OCI-LY1 (cell line): ENCODE measurements around the gene B4GALT3.

ENCODE experiments used
- H2AFZ ChIP-seq: fragments of 200-600 bp; sonication (generic), shearing (Covaris generic); 2 replicates; pipeline ENCODE4 v1.6.0; 2014; ENCODE audit warnings: antibody characterized with exemption, mild to moderate bottlenecking, low read length
- H3F3A ChIP-seq: fragments of 200-600 bp; sonication (generic), shearing (Covaris generic); 2 replicates; pipeline ENCODE4 v1.6.0; 2014; ENCODE audit warnings: mild to moderate bottlenecking, antibody characterized with exemption, low read length, moderate library complexity; ENCODE audit not compliant: insufficient read depth
- H3K27ac ChIP-seq: fragments of 200-600 bp; sonication (generic); 2 replicates; pipeline ENCODE4 v1.5.1; 2014; ENCODE audit warnings: low read length, mixed run types, mild to moderate bottlenecking, low read depth; ENCODE audit not compliant: poor library complexity, severe bottlenecking
- H3K27me3 ChIP-seq: fragments of 200-600 bp; sonication (generic); 2 replicates; pipeline ENCODE4 v1.6.0; 2014; ENCODE audit warnings: antibody characterized with exemption, mild to moderate bottlenecking, low read length, moderate library complexity; ENCODE audit not compliant: insufficient read depth
- H3K36me3 ChIP-seq: fragments of 200-600 bp; sonication (generic); 2 replicates; pipeline ENCODE4 v1.6.1; 2014; ENCODE audit warnings: mild to moderate bottlenecking, antibody characterized with exemption, low read length, moderate library complexity, mixed read lengths; ENCODE audit not compliant: insufficient read depth
- H3K4me1 ChIP-seq: fragments of 200-600 bp; sonication (generic); 2 replicates; pipeline ENCODE4 v1.5.1; 2014; ENCODE audit warnings: mild to moderate bottlenecking, low read length, moderate library complexity; ENCODE audit not compliant: insufficient read depth, severe bottlenecking
- H3K4me2 ChIP-seq: fragments of 200-600 bp; sonication (generic), shearing (Covaris generic); 2 replicates; pipeline ENCODE4 v1.6.1; 2014; ENCODE audit warnings: low read length
- H3K4me3 ChIP-seq: fragments of 200-600 bp; sonication (generic); 2 replicates; pipeline ENCODE4 v1.5.1; 2014; ENCODE audit warnings: low read length, low read depth, mild to moderate bottlenecking, mixed read lengths; ENCODE audit not compliant: poor library complexity, severe bottlenecking
- H3K79me2 ChIP-seq: fragments of 200-600 bp; shearing (Covaris generic); 2 replicates; pipeline ENCODE4 v1.6.1; 2016; ENCODE audit warnings: mixed run types, low read length, mixed read lengths; ENCODE audit not compliant: insufficient read depth
- H3K9ac ChIP-seq: fragments of 200-600 bp; sonication (generic), shearing (Covaris generic); 2 replicates; pipeline ENCODE4 v1.6.1; 2014; ENCODE audit warnings: mild to moderate bottlenecking, low read length, mixed read lengths
- H3K9me2 ChIP-seq: fragments of 200-600 bp; sonication (generic), shearing (Covaris generic); 2 replicates; pipeline ENCODE4 v1.6.1; 2014; ENCODE audit warnings: low read depth, mild to moderate bottlenecking, low read length, mixed read lengths
- H3K9me3 ChIP-seq: fragments of 200-600 bp; shearing (Covaris generic); 2 replicates; pipeline ENCODE4 v1.6.1; 2014; ENCODE audit warnings: low read length, mixed read lengths
- H4K20me1 ChIP-seq: fragments of 200-600 bp; sonication (generic), shearing (Covaris generic); 2 replicates; pipeline ENCODE4 v1.6.0; 2016; ENCODE audit warnings: mild to moderate bottlenecking, low read length; ENCODE audit not compliant: insufficient read depth
- EZH2 ChIP-seq: fragments of 200-600 bp; sonication (generic), shearing (Covaris generic); IDR thresholded peaks from 2 replicates; pipeline ENCODE4 v1.8.0; 2017; ENCODE audit warnings: borderline replicate concordance, mixed run types, mild to moderate bottlenecking, antibody characterized with exemption, low read length, moderate library complexity, mixed read lengths
- TF ChIP-seq, protein P1 (sequence below): fragments of 200-600 bp; sonication (generic), shearing (Covaris generic); IDR thresholded peaks from 2 replicates; pipeline ENCODE4 v1.5.1; 2017; ENCODE audit warnings: mild to moderate bottlenecking, antibody characterized with exemption, low read length, moderate library complexity, mixed read lengths

The B4GALT3 gene

DNA sequence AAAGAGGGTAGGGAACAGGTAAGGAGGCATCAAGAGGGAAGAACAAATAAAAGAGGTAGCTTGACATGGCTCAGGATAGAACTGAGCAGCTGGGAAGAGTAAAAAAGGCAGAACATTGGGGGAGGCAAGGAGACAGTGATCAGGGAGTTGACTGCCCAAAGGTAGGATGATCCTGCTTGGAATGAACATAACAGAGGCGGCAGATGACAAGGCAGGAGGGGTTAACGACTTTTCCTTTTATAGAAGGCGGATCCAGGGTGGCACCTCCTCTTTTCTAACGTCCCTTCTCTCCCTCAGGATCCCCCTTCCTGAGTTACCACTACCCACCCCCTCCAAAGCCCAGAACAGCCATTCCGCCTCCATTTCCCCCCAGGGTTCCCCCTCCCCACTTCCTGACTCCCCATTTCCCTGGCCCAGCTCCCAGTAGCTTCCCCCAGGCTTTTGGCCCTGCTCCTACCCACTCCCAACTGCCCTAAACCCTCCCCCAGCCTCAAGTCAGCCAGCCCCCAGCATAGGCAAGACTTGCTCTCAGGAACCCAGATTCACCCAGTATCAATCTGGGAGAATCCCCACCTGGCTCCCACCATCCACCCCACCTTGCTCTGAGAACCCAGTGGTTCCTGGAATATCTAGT, 22.3 kb upstream of the B4GALT3 start:
- no peak overlapping the region for H3K4me2 ChIP-seq
- H3K9me2 ChIP-seq = no peaks in the 10 kb centered on the region
- H3F3A ChIP-seq = no peaks in the 10 kb centered on the region
- no peaks in the 10 kb centered on the region for H3K79me2 ChIP-seq
- no peak overlapping the region for H3K4me3 ChIP-seq
- peaks cover 27% of the 10 kb centered on the region for H3K4me1 ChIP-seq
- peaks cover 13% of the 10 kb centered on the region for H3K36me3 ChIP-seq
- no peak overlapping the region for H3K27ac ChIP-seq
- no peak overlapping the region for H3K9ac ChIP-seq
- H4K20me1 ChIP-seq = no peaks in the 10 kb centered on the region
- no peaks in the 10 kb centered on the region for H3K27me3 ChIP-seq
- no peak for TF ChIP-seq EZH2
- TF ChIP-seq, protein P1, sequence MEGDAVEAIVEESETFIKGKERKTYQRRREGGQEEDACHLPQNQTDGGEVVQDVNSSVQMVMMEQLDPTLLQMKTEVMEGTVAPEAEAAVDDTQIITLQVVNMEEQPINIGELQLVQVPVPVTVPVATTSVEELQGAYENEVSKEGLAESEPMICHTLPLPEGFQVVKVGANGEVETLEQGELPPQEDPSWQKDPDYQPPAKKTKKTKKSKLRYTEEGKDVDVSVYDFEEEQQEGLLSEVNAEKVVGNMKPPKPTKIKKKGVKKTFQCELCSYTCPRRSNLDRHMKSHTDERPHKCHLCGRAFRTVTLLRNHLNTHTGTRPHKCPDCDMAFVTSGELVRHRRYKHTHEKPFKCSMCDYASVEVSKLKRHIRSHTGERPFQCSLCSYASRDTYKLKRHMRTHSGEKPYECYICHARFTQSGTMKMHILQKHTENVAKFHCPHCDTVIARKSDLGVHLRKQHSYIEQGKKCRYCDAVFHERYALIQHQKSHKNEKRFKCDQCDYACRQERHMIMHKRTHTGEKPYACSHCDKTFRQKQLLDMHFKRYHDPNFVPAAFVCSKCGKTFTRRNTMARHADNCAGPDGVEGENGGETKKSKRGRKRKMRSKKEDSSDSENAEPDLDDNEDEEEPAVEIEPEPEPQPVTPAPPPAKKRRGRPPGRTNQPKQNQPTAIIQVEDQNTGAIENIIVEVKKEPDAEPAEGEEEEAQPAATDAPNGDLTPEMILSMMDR = no peak
- no peak overlapping the region for H2AFZ ChIP-seq
- H3K9me3 ChIP-seq = no peaks in the 10 kb centered on the region

DNA sequence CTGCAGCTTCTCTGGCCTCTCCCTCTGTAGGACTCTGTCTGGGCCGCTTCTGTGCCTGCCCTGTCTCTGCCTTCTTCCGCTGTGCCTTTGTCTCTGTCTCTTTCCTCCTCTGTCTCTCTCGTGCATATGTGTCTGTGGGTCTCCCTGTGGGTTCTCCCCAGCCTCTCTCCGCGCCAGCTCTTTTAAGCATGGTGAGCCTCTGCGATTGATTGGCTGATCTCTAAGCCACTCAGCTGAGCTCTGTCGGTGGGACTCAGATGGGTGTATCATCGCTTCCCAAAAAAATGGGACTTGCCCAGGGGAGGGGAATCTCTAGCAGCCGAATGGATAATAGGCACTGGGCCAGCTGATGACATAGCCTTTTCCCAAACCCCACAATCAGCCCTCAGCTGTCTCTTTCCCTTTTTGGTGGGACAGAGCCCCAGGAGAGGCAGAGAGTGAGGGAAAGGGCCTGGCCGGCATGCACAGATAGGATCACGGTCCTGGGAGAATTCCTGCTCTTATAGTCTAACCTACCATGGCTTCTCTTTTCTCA, 21.7 kb upstream of the B4GALT3 start, which contains the start of gene ADAMTS4:
ADAMTS4 (minus strand) TSS at position 158 of the 535 bp plus-strand sequence. CDS start 427 bp downstream, outside the sequence.
- Histone ChIP-seq H3K4me1 (peaks cover 27% of the 10 kb centered on the region), H3K79me2 (no peaks in the 10 kb centered on the region), H3K27me3 (no peaks in the 10 kb centered on the region), H3K27ac (no peak within 1 kb of the TSS), H4K20me1 (no peaks in the 10 kb centered on the region), H3K9ac (no peak within 1 kb of the TSS), H2AFZ (no peak within 1 kb of the TSS), H3K4me3 (no peak within 1 kb of the TSS), H3K36me3 (peaks cover 7% of the 10 kb centered on the region; the same call in 1 of the 2 replicates), H3K9me3 (no peaks in the 10 kb centered on the region), H3F3A (no peaks in the 10 kb centered on the region), H3K4me2 (no peak within 1 kb of the TSS), H3K9me2 (no peaks in the 10 kb centered on the region)
- TF ChIP-seq, protein P1 = no peak
- TF ChIP-seq EZH2 = no peak

DNA sequence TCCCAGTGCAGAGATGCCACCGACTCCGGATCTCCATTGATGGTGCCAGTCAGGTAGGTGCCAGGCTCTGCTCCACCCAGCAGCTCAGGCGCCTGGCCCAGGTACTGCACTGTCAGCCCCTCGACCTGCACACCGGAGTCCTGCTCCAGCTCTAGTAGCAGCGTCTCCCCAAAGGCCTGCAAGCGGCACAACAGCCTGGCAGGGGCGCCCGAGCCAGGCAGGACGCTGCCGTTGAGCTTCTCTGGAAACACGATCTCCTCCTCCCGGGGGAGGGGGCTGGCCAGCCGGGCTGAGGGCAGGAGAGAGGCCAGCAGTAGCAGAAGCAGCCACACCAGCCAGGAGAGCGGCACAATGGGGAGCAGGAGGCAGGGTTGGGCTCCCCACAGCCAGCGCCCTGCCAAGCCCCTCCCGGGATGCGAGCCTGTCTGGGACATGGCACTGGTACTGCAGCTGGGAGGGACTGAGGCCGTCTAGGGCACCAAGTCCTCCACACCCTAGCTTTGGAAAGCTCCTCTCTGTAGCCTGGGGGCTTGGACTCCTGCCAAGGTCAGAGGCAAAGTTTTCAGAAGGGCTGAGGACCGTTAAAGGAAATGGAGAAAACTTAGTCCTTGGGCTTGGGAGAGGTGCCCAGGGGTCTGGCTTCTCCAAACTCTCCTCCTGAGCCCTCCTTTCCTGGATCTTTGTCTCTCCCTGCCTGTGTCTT, 21.0 kb upstream of the B4GALT3 start:
- H3K9me2 ChIP-seq = no peaks in the 10 kb centered on the region
- peaks cover 22% of the 10 kb centered on the region for H3K4me1 ChIP-seq
- H3K79me2 ChIP-seq = no peaks in the 10 kb centered on the region
- no peak overlapping the region for H3K4me2 ChIP-seq
- no peak overlapping the region for H3K4me3 ChIP-seq
- no peak overlapping the region for H2AFZ ChIP-seq
- H3F3A ChIP-seq = no peaks in the 10 kb centered on the region
- TF ChIP-seq, protein P1 = no peak
- no peak for TF ChIP-seq EZH2
- H3K27ac ChIP-seq = no peak overlapping the region
- no peaks in the 10 kb centered on the region for H3K27me3 ChIP-seq
- 0 out of 2 replicates have a peak, but pooled peaks cover under 1% of the 10 kb centered on the region for H3K36me3 ChIP-seq
- H3K9ac ChIP-seq = no peak overlapping the region
- no peaks in the 10 kb centered on the region for H3K9me3 ChIP-seq
- no peaks in the 10 kb centered on the region for H4K20me1 ChIP-seq
